ENCODE data around the gene SORBS2.
"Not testable (repeated sequence)": the region's sequence is repeated elsewhere in the genome, so short reads cannot be mapped to it uniquely, and the experiment has no call there.

Gene SORBS2

GRCh38 chr4:185559251-185559914, 252.6 kb downstream of the SORBS2 start:
- not testable (repeated sequence) for DNase-seq (ENCODE audit: low read depth)

- DNase-seq (ENCODE audit: low read depth): no peak
These were observed 257.4 kb downstream of the SORBS2 start for GRCh38 chr4:185554365-185555126.

GRCh38 chr4:185552254-185552653, 259.7 kb downstream of the SORBS2 start:
- DNase-seq (ENCODE audit: low read depth): no peak

GRCh38 chr4:185550933-185551332, 261.1 kb downstream of the SORBS2 start:
- DNase-seq (ENCODE audit: low read depth): no peak

GRCh38 chr4:185549095-185549639, 262.8 kb downstream of the SORBS2 start:
- DNase-seq (ENCODE audit: low read depth): no peak

- DNase-seq (ENCODE audit: low read depth): no peak
These were observed 263.4 kb downstream of the SORBS2 start for GRCh38 chr4:185548587-185548986.

- DNase-seq (ENCODE audit: low read depth): no peak
These were observed 265.7 kb downstream of the SORBS2 start for GRCh38 chr4:185546335-185546734.

- DNase-seq (ENCODE audit: low read depth): no peak
These were observed 269.2 kb downstream of the SORBS2 start for GRCh38 chr4:185542626-185543315.

GRCh38 chr4:185541251-185541727, 270.7 kb downstream of the SORBS2 start:
- DNase-seq (ENCODE audit: low read depth): no peak

- DNase-seq (ENCODE audit: low read depth): no peak
These were observed 271.4 kb downstream of the SORBS2 start for GRCh38 chr4:185540487-185541120.

GRCh38 chr4:185540040-185540439, 272.0 kb downstream of the SORBS2 start:
- DNase-seq (ENCODE audit: low read depth): no peak

- no peak for DNase-seq (ENCODE audit: low read depth)
These were observed 273.2 kb downstream of the SORBS2 start for GRCh38 chr4:185538806-185539205.

- DNase-seq (ENCODE audit: low read depth): no peak
These were observed 275.6 kb downstream of the SORBS2 start for GRCh38 chr4:185536411-185536709.

- no peak for DNase-seq (ENCODE audit: low read depth)
These were observed 276.2 kb downstream of the SORBS2 start for GRCh38 chr4:185535612-185536410.
